GM18498 (cell line): Measurements from ENCODE around the gene NIPAL4.

Experiments used
- ATAC-seq: cut with Tn5 transposase; IDR thresholded peaks from one replicate; pipeline ENCODE4 v1.9.1; 2021; ENCODE audit warnings: mild to moderate bottlenecking, moderate library complexity; ENCODE audit not compliant: unreplicated experiment

Gene NIPAL4

DNA sequence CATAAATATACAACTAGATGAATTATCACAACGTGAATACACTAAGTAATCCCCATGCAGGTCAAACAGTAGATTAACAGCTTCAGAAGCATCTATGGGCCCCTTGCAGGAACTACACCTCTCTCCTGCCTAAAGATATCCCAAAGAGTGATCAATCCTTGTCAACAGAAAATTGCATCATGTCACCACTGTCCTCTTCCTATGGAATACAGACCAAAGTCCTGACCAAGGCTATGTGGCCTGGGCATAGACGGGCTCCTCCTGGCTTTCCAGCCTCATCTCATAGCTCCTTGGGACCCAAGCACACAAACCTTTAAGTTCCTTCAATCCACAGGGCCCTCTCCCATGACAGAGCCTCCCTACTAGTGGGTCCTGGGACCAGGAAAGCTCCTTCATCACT lies 25.3 kb downstream of the NIPAL4 start:
- ATAC-seq: no peak

DNA sequence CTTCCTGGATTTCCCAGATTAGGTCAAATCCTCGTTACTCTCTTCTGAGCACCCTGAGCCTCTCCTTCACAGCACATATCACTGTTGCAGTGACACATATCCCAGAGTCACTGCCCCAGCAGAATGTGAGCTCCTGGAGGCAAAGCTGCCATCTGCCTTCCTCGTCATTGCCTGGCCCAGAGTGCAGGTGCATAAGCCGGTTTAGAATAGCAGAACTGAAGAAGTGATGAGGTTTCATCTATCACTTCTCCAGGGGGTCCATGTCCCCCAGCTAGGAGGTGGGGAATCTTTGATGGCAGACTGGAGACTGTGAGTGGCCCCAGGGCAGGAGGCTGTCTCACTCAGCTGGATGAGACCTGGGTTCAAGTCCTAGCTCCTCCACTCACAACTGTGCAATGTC lies 25.8 kb downstream of the NIPAL4 start:
- peak; percentile 42 for ATAC-seq

- peak; percentile 59 for ATAC-seq
Measured at GRCh38 chr5:157486221-157486681, 26.2 kb downstream of the NIPAL4 start.

DNA sequence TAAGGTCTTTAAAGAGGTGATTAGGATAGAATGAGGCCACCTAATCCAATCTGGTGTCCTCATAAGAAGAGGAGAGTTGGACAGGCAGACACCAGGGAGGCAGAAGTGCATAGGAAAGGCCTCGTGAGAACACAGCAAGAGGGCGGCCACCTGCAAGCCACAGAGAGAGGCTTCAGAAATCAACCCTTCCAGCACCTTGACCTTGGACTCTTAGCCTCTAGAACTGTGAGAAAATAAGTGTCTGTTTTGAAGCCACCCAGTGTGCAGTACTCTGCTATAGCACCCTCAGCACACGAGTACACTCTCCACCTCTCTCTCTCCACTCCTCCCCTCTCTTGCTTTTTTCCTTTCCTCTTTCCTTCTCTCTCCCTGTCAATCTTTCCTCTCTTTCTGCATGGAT lies 26.8 kb downstream of the NIPAL4 start:
- peak; percentile 54 for ATAC-seq

- ATAC-seq: peak; percentile 40
Measured at GRCh38 chr5:157487358-157487757, 27.3 kb downstream of the NIPAL4 start.

- ATAC-seq: no peak
Measured at GRCh38 chr5:157491471-157491995, 31.5 kb downstream of the NIPAL4 start.

DNA sequence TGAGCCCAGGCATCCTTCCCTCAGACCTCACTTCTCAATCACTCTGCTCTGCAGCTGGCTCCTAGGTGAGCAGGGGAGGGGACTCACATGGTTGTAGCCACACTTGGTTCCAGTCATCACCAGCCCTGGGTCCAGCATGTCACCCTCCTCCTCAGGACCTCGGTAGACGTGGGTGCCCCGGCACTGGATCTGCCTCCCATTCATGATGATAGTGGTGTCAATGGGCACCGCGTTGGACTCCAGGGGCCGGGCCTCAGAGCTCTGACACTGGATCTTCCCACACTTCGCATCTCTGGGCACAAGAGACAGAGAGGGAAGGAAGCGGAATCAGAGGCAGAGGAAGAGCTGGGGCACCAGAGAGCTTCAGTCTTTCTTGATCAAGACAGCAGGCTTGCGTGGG lies 32.9 kb downstream of the NIPAL4 start:
- no peak for ATAC-seq

DNA sequence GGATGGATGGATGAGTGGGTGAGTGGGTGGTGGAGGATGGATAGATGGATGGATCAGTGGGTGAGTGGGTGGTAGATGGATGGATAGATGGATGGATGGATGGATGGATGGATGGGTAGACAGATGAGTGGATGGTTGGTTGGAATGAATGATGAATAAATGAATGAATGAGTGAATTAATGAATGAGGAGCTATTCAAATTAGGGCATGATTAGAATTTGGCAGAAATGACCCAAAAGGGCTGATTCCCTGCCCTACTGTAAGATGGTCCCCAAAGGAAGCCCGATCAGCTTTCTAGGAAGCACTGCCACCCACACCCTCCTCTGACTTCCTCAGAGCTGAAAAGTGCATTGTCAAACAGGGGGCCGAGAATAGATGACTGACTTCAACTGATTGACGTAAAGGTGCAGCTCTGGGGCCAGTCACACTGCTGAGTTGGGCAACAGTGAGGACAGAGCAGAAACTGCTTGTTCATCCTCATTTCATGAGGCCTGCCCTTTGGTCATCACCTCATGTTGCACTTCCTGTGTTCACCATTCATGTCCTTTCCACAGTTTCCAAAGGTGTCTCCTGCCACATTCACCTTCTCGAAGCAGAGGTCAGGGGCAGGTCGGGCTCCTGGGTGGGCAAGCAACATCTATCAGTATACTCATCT lies 34.3 kb downstream of the NIPAL4 start:
- ATAC-seq: no peak

- no peak for ATAC-seq
Measured at GRCh38 chr5:157496864-157497263, 36.9 kb downstream of the NIPAL4 start.

DNA sequence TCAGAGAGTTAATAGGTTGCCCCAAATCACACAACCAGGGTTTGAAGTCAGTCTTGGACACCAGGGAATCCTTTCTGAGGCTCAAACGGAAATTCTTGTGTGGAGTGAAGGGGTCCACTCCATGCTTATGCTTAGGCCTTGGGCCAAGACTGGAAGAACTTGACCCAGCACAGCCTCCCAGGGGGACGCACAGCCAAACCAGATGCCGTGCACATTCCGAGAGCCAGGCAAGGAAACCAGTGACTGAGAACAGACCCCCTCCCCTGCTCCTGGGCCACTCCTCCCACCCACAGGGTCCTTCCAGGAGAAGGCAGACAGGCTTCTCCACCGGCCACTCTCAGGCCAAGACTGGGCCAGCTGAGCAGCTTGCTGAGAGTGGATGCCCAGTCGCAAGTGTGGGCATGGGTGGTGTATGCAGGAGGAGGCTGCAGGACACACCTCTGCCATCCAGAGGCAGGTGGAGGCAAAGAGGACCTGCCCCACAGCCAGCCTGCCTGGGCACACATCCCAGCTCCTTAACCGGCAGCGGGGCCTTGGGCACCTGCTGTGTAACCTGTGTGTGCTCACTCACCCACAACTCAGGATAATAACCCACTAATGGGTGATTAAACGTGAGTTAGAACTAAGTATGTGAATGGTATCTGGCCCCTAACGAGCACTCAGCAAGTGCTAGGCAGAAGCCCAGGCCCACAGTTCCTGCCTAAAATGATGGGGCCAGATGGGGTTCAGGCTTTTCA lies 38.0 kb downstream of the NIPAL4 start:
- no peak for ATAC-seq

DNA sequence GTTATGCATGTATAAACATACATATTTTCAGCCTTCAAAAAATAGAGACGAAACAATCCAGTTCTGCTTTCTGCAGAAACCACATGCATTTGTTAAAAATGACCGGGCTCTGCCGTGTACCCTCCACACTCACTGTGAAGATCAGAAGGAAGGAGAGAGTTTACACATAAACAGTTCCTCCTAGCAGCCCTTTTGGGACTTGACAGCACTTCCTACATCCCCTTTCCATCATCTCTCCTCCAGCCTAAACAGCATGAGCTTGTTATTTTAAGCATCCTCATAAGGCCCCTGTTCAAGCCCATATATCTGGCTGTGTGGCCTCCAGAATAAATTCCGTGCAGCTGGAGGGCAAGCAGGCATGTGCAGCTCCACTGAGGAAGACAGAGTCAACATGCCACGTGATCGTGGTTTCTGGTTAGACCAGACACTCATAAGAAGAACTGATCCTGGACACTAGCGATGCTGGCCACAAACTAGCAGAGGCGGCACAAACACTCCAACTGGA lies 42.2 kb downstream of the NIPAL4 start:
- peak; percentile 78 for ATAC-seq

GRCh38 chr5:157504053-157504452 lies 44.0 kb downstream of the NIPAL4 start:
- ATAC-seq: no peak

DNA sequence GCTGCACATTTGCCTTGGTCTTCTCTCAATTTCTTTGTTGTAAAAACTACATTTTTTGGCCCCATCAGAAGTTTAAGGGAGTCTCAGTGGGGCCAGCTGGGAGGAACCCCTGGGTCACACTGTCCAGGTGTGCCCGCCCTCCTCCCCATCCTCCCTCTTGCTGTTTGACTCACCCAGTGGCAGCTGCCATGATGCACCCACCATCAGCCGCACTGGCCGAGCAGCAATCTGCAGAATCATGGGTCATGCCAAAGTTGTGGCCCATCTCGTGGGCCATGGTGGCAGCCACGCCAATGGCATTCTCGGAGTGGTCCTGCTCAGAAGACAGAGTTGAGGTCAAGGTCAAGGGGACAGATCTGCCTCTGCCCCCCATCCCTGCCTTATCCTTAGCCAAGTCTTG lies 45.5 kb downstream of the NIPAL4 start:
- no peak for ATAC-seq

DNA sequence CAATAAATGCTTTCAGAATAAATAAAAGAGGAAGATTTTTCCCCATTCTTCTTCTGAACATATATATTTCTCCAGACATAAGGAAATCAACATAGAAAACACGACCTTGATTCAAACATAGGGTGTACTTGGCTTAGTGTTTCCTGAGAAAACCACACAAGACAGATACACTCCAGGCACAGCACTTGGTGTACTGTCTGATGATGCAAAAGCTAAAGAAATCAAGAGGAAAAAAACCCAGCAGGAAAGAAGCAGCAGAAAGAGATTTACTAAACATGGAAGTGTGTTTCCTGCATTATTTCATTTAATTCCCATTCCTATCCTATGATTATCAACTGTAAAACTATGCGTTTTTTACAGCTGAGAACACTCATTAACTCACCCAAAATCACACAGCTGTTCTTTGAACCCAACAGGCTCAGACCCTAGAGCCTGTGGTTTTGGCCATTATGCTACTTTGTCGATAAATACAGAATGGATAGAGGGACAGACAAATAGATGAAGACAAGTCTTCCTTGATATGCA lies 46.1 kb downstream of the NIPAL4 start:
- ATAC-seq: no peak

DNA sequence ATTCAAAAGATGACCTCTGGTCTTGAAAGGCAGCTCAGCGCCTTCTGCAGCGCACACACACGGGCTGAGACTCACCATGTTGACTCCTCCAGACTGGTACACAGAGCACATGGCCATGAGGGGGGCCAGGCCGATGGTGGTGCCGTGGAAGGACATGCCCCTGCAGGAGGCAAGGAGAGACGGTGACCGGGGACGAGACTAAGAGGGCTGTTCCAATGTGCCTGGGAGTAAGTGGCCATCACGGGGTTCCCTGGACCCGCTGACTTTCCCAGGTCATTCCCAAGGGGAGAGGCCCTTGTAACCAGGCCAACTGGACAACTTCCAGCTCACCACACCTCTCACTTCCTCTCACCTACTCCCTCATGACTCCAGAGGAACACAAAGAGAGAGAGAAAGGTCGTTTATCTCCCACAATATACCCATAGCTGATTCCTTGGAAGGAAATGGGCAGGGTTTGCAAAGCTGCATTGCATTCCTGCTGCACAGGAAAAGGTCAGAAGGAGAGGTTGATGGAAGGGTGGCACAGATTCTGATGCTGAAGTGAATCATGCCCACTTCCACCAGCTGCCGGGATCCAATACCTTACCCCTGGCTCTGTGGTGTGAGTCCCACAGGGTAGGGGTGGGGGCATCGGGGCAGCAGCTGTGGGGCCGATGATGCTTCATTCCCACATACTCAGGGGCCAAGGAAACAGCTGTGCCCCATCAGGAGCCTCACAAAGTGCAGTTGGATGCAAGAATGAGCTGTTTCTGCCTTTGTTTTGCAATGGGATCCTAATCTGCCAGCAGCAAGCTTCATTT lies 47.2 kb downstream of the NIPAL4 start:
- ATAC-seq: no peak

- no peak for ATAC-seq
Measured at GRCh38 chr5:157509093-157509492, 49.1 kb downstream of the NIPAL4 start.

- ATAC-seq: no peak
Measured at GRCh38 chr5:157509587-157509986, 49.6 kb downstream of the NIPAL4 start.

GRCh38 chr5:157510682-157511081 lies 50.7 kb downstream of the NIPAL4 start:
- ATAC-seq: no peak

DNA sequence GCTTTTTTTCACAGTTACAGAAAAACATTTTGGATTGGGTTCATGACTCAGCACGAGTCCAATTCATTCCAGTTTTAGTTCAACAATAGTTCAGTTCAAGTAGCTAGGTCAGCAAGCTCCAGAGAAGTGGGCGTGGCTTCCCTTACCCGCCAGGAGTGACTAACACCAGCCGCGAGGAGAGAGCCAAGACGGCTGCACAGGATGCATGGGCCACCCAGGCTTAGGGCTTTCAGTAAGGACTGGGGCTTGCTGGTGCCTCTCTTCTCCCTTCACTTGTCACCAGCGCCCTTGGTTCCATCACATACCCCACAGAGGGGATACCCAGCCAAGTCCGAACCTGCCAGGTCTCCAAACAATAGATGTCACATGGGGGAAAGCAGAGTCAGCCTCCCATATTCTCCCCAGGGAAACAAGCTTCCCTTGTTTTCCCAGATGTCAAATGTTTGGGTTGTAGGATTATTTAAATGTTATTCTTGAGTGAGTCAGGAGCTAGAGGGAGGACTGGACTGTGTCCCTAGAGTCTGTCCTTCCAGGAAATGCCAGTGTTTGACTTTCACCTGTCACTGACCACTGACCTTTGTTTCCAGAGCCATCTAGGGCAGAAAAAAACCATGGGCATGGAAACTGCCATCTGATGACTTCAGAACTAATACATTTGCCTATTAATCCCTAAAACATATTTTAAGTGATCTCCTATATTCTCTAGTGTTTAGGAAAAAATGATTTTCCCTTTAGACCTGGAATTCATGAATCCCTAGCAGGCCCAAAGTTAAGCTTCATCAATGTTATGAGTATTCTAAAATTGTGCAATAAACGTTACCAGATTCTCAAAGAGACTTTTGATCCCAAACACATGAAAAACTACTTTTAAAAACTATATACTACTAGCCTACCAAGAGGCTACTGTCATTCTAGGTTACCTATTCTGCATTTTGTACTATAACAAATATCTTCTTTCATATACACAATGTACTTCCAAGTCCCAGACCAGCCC lies 51.9 kb downstream of the NIPAL4 start:
- no peak for ATAC-seq

- no peak for ATAC-seq
Measured at GRCh38 chr5:157513182-157513581, 53.2 kb downstream of the NIPAL4 start.
